ENCODE results near the gene DUSP22. TPM values are rescaled to one million over a fixed set of nuclear protein-coding genes. Genes with fewer than 3 reads are reported as not detected.
A peak's percentile ranks its signal among the peaks of the same experiment; 100 is the strongest.

The DUSP22 gene
- polyA plus RNA-seq, 2 of the 4 experiments (the other 2 are of a cell fraction): 6.2 to 11.3 TPM

DNA sequence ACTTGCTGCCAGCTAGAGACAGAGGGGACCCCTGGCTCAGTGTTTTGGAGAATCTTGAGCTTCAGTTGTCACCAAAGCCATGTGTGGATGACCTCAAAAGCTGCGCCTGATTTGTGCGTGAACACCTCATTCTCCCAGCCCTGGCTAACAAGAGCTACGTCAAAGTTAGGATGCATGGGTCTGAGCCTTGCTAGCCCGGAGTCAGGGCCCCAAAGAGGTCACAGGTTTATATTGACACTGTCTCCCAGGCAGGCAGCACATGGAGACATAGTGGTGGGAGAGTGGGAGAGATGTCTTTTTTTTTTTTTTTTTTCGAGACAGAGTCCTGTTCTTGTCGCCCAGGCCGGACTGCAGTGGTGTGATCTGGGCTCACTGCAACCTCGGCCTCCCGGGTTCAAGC lies 36.1 kb upstream of the DUSP22 start (continued):
- TF ChIP-seq POLR2A (IDR thresholded peaks at IDR 0.05; ENCODE audit: low read length) (no peak), HOXB13 (CRISPR knock-in tag; IDR thresholded peaks at IDR 0.05; ENCODE audit: low read depth) (no peak), ZFP36 (IDR thresholded peaks at IDR 0.05; ENCODE audit: borderline replicate concordance, partially characterized antibody) (no peak)
- TF ChIP-seq, protein P1, sequence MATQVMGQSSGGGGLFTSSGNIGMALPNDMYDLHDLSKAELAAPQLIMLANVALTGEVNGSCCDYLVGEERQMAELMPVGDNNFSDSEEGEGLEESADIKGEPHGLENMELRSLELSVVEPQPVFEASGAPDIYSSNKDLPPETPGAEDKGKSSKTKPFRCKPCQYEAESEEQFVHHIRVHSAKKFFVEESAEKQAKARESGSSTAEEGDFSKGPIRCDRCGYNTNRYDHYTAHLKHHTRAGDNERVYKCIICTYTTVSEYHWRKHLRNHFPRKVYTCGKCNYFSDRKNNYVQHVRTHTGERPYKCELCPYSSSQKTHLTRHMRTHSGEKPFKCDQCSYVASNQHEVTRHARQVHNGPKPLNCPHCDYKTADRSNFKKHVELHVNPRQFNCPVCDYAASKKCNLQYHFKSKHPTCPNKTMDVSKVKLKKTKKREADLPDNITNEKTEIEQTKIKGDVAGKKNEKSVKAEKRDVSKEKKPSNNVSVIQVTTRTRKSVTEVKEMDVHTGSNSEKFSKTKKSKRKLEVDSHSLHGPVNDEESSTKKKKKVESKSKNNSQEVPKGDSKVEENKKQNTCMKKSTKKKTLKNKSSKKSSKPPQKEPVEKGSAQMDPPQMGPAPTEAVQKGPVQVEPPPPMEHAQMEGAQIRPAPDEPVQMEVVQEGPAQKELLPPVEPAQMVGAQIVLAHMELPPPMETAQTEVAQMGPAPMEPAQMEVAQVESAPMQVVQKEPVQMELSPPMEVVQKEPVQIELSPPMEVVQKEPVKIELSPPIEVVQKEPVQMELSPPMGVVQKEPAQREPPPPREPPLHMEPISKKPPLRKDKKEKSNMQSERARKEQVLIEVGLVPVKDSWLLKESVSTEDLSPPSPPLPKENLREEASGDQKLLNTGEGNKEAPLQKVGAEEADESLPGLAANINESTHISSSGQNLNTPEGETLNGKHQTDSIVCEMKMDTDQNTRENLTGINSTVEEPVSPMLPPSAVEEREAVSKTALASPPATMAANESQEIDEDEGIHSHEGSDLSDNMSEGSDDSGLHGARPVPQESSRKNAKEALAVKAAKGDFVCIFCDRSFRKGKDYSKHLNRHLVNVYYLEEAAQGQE (IDR thresholded peaks at IDR 0.05): no peak
- TF ChIP-seq, protein P2, sequence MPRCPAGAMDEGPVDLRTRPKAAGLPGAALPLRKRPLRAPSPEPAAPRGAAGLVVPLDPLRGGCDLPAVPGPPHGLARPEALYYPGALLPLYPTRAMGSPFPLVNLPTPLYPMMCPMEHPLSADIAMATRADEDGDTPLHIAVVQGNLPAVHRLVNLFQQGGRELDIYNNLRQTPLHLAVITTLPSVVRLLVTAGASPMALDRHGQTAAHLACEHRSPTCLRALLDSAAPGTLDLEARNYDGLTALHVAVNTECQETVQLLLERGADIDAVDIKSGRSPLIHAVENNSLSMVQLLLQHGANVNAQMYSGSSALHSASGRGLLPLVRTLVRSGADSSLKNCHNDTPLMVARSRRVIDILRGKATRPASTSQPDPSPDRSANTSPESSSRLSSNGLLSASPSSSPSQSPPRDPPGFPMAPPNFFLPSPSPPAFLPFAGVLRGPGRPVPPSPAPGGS (IDR thresholded peaks at IDR 0.05): no peak

DNA sequence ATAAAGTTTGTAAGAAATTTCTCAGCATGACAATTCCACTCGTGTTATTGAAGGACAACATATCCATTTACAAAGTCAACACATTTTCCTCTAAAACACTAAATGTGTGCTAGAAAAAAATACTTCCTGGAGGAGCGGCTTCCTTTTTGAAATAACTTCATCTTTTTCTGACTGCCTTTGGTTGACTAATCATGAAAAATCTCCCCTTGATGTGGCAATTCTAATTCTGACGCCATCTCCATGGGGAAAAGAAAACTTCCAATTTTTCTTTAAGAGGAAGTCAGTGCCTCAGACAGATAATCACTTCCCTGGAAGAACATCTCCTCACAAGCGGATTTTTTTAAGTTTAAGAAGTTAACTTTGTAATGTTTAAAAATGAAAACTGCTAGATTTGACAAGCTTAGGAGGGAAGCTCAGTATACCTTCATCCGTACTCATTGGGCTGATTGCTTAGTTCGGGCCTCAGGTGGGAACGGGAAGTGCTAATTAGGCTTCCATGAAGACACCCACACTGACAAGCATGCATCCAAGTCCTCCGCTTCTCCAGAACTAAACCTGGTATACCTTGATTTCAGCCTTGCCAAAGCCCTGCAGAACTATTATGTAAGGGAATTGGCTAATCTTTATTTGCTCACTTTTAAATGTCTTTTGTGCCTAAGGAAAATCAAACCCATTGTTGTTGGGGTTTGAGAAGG lies 35.1 kb upstream of the DUSP22 start:
- WGBS (ENCODE audit: missing lambda C conversion rate): 55% methylated on average over 8 of the region's 8 CpGs
- ChIA-PET POLR2A (no interaction called here), CTCF (no interaction called here)
- ATAC-seq: no peak
- Histone ChIP-seq H3K4me2 (no peak overlapping the region), H3K4me3 (no peak overlapping the region), H3K4me1 (no peaks in the 10 kb centered on the region), H3K9me3 (no peaks in the 10 kb centered on the region), H3K27ac (no peak overlapping the region)
- DNase-seq (ENCODE audit: low read depth in 1 of 2, low spot score in 1 of 2): peak in 1 of 2 experiments; percentile 10
- FAIRE-seq: no peak
- TF ChIP-seq POLR2AphosphoS2 (conservative IDR thresholded peaks at IDR 0.05; ENCODE audit: low read length) (no peak), TFCP2L1 (CRISPR knock-in tag; IDR thresholded peaks at IDR 0.05) (no peak)
- TF ChIP-seq, protein P3, sequence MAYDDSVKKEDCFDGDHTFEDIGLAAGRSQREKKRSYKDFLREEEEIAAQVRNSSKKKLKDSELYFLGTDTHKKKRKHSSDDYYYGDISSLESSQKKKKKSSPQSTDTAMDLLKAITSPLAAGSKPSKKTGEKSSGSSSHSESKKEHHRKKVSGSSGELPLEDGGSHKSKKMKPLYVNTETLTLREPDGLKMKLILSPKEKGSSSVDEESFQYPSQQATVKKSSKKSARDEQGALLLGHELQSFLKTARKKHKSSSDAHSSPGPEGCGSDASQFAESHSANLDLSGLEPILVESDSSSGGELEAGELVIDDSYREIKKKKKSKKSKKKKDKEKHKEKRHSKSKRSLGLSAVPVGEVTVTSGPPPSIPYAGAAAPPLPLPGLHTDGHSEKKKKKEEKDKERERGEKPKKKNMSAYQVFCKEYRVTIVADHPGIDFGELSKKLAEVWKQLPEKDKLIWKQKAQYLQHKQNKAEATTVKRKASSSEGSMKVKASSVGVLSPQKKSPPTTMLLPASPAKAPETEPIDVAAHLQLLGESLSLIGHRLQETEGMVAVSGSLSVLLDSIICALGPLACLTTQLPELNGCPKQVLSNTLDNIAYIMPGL (CRISPR knock-in tag; IDR thresholded peaks at IDR 0.05; ENCODE audit: borderline replicate concordance): no peak

DNA sequence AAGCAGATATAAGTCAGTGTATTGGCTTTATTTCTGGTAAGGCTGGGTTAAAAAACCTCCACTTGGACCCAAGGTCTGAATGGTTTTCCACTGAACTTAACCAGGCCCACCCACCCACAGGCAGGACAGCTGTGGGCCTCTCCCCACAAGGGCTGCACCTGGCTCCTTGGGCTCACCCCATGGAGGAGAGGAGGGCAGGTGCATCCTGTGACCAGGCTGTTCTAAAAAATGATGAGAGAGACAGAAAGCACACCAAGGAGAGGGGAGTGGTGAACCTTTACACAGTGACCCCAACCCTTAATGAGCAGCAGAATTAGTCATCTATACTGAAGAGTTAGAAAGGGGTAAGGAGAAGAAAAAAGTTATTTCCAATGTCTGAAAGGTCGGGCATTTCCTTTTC lies 34.5 kb upstream of the DUSP22 start:
- FAIRE-seq: no peak
- POLR2A ChIA-PET: no interaction called here
- no peak for DNase-seq (ENCODE audit: low read depth in 1 of 2, low spot score in 1 of 2)
- H3K4me3 ChIP-seq: no peak overlapping the region
- TF ChIP-seq EP300 (IDR thresholded peaks at IDR 0.05) (no peak), NR3C1 (IDR thresholded peaks at IDR 0.05) (no peak), KDM1A (IDR thresholded peaks at IDR 0.05; ENCODE audit: low read depth) (no peak), NFE2L2 (conservative IDR thresholded peaks at IDR 0.05; ENCODE audit: low read length) (no peak), JUNB (IDR thresholded peaks at IDR 0.05) (no peak), TP53 (CRISPR knock-in tag; IDR thresholded peaks at IDR 0.05) (no peak), RARB (CRISPR knock-in tag; IDR thresholded peaks at IDR 0.05) (no peak), TFCP2L1 (CRISPR knock-in tag; IDR thresholded peaks at IDR 0.05) (no peak), ZFP36 (IDR thresholded peaks at IDR 0.05; ENCODE audit: borderline replicate concordance, partially characterized antibody) (no peak), CEBPB (IDR thresholded peaks at IDR 0.05) (no peak), FOSB (CRISPR knock-in tag; IDR thresholded peaks at IDR 0.05) (no peak), HDAC2 (IDR thresholded peaks at IDR 0.05) (no peak), CHD4 (IDR thresholded peaks at IDR 0.05; ENCODE audit: borderline replicate concordance) (no peak), HOXA7 (CRISPR knock-in tag; IDR thresholded peaks at IDR 0.05) (no peak)
- TF ChIP-seq, protein P2 (IDR thresholded peaks at IDR 0.05): no peak
- TF ChIP-seq, protein P4, sequence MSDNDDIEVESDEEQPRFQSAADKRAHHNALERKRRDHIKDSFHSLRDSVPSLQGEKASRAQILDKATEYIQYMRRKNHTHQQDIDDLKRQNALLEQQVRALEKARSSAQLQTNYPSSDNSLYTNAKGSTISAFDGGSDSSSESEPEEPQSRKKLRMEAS (IDR thresholded peaks at IDR 0.05): no peak
- TF ChIP-seq, protein P3 (CRISPR knock-in tag; IDR thresholded peaks at IDR 0.05; ENCODE audit: borderline replicate concordance): no peak
- TF ChIP-seq, protein P5, sequence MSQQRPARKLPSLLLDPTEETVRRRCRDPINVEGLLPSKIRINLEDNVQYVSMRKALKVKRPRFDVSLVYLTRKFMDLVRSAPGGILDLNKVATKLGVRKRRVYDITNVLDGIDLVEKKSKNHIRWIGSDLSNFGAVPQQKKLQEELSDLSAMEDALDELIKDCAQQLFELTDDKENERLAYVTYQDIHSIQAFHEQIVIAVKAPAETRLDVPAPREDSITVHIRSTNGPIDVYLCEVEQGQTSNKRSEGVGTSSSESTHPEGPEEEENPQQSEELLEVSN (IDR thresholded peaks at IDR 0.05; ENCODE audit: borderline replicate concordance, low read depth): no peak
- CTCF ChIA-PET: no interaction called here
- no peaks in the 10 kb centered on the region for H3K4me1 ChIP-seq
- no peak for ATAC-seq
- H3K4me2 ChIP-seq: no peak overlapping the region
- 6% methylated on average over 1 of the region's 1 CpG for WGBS (ENCODE audit: missing lambda C conversion rate)
- no peak overlapping the region for H3K27ac ChIP-seq
- no peaks in the 10 kb centered on the region for H3K9me3 ChIP-seq
